ENCODE results near the gene TAGLN.

DNA sequence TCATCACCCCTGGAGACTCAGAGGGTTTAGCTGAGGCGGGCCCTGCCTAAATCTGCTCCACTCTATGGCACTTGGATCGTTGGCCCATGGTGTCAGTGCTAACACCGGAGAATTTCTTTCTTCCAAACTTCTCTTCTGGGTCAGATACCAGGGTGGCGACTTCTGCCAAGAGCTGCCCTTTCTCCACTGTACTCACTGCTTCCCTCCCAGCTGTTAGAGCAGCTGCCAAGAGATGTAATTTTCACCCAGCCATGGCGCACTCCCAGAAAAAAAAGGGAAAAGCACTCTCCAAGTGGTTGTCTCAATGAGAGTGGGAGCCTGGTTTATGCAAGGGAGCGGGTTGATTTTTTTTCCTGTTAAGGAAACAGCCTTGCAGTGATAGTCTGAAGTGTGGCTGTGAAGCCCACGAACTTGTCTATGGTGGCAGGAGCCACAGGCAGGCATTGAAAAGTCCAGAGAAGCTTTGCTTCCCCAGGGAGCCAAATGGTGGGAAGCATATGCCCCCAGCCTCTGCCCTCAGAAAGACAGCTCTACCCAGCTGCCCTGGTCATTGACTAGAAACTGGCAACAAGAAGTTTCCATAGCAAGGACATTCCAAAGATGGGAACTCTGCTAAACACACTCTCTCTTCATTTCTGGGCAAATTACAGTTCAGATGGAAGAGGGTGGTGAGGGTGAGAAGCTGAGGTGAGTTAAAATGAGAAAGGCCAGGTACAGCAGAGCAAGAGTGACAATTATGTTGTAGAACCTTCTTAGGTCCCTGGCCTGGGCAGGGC lies 22.0 kb downstream of the TAGLN start:
- TF ChIP-seq CTCF (IDR thresholded peaks at IDR 0.05) (no peak), POLR2A (IDR thresholded peaks at IDR 0.05) (no peak), EP300 (IDR thresholded peaks at IDR 0.05) (no peak), POLR2AphosphoS5 (IDR thresholded peaks at IDR 0.05) (no peak)

Measured in suprapubic skin (tissue), 4 donors.